ENCODE measurements around the gene PCDH9.

- TF ChIP-seq TAF1 (IDR thresholded peaks at IDR 0.05; ENCODE audit: borderline replicate concordance, low read depth, low read length) = no peak
- TF ChIP-seq POLR2AphosphoS5 (IDR thresholded peaks at IDR 0.05; ENCODE audit: low read depth, low read length) = no peak
Measured at GRCh38 chr13:66559093-66559492, 671.0 kb downstream of the PCDH9 start.
